ENCODE results near the gene FBXO38.

- TF ChIP-seq, protein P1, sequence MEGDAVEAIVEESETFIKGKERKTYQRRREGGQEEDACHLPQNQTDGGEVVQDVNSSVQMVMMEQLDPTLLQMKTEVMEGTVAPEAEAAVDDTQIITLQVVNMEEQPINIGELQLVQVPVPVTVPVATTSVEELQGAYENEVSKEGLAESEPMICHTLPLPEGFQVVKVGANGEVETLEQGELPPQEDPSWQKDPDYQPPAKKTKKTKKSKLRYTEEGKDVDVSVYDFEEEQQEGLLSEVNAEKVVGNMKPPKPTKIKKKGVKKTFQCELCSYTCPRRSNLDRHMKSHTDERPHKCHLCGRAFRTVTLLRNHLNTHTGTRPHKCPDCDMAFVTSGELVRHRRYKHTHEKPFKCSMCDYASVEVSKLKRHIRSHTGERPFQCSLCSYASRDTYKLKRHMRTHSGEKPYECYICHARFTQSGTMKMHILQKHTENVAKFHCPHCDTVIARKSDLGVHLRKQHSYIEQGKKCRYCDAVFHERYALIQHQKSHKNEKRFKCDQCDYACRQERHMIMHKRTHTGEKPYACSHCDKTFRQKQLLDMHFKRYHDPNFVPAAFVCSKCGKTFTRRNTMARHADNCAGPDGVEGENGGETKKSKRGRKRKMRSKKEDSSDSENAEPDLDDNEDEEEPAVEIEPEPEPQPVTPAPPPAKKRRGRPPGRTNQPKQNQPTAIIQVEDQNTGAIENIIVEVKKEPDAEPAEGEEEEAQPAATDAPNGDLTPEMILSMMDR (IDR thresholded peaks at IDR 0.05) = no peak
- TF ChIP-seq POLR2AphosphoS5 (IDR thresholded peaks at IDR 0.05) (no peak), POLR2A (IDR thresholded peaks at IDR 0.05; ENCODE audit: low read depth) (no peak), EP300 (IDR thresholded peaks at IDR 0.05) (no peak)
These were observed 4.4 kb upstream of the FBXO38 start for GRCh38 chr5:148379340-148379739.

Data from esophagus muscularis mucosa (tissue), 4 donors.